Stimulated activated CD4-positive, alpha-beta T cell treated with anti-CD3 and anti-CD28 coated beads, Interleukin-15, amount 100 ng/mL, for 1 hour (primary cell): ENCODE data around the gene EVPL.
"Not testable (repeated sequence)": the region's sequence is repeated elsewhere in the genome, so short reads cannot be mapped to it uniquely, and the experiment has no call there.

Experiments
- DNase-seq, 2 donors: peaks; one replicate each; pipeline ENCODE4 v3.0.0-alpha.2; 2020; ENCODE audit warnings: low read depth in 1 of 2, low spot score in 1 of 2

The EVPL gene

GRCh38 chr17:76048711-76049110 is 21.6 kb upstream of the EVPL start:
- no peak for DNase-seq

- no peak for DNase-seq
These were observed 21.0 kb upstream of the EVPL start for GRCh38 chr17:76048025-76048605.

GRCh38 chr17:76046064-76046463 is 19.0 kb upstream of the EVPL start:
- no peak for DNase-seq

- not testable (repeated sequence) for DNase-seq
These were observed 17.4 kb upstream of the EVPL start for GRCh38 chr17:76044475-76045007.

GRCh38 chr17:76042868-76043267 is 15.8 kb upstream of the EVPL start:
- DNase-seq: not testable (repeated sequence)

GRCh38 chr17:76040376-76040775 is 13.3 kb upstream of the EVPL start:
- no peak for DNase-seq

- no peak for DNase-seq
These were observed 12.0 kb upstream of the EVPL start for GRCh38 chr17:76039121-76039520.

- no peak for DNase-seq
These were observed 10.9 kb upstream of the EVPL start for GRCh38 chr17:76038050-76038449.

- DNase-seq: no peak
These were observed 9.6 kb upstream of the EVPL start for GRCh38 chr17:76036497-76037261.

- no peak for DNase-seq
These were observed 7.6 kb upstream of the EVPL start for GRCh38 chr17:76034428-76035350.

GRCh38 chr17:76033139-76033538 is 6.0 kb upstream of the EVPL start:
- no peak for DNase-seq

- DNase-seq: no peak
These were observed 5.6 kb upstream of the EVPL start for GRCh38 chr17:76032780-76033108.

- no peak for DNase-seq
These were observed 5.1 kb upstream of the EVPL start for GRCh38 chr17:76032073-76032779.

- DNase-seq: no peak
These were observed 370 bp downstream of the EVPL start for GRCh38 chr17:76026714-76027158.

GRCh38 chr17:76025294-76025693 is 1.8 kb downstream of the EVPL start:
- no peak for DNase-seq

- DNase-seq: no peak
These were observed 2.8 kb downstream of the EVPL start for GRCh38 chr17:76024353-76024752.

- DNase-seq: no peak
These were observed 3.2 kb downstream of the EVPL start for GRCh38 chr17:76023900-76024237.

GRCh38 chr17:76022973-76023899 is 3.9 kb downstream of the EVPL start:
- DNase-seq: no peak

GRCh38 chr17:76022285-76022684 is 4.8 kb downstream of the EVPL start:
- DNase-seq: no peak

GRCh38 chr17:76019833-76020467 is 7.2 kb downstream of the EVPL start:
- no peak for DNase-seq
